Mesenteric fat pad (tissue), 1 donor: ENCODE data around the gene SND1. TPM values are rescaled to one million over a fixed set of nuclear protein-coding genes. Genes with fewer than 3 reads are reported as not detected.
"Not testable (repeated sequence)": the region's sequence is repeated elsewhere in the genome, so short reads cannot be mapped to it uniquely, and the experiment has no call there.

ENCODE experiments used
- DNase-seq: peaks from one replicate; pipeline ENCODE4 v3.0.0-alpha.2; 2020; ENCODE audit warnings: low spot score
- total RNA-seq: library from RNA; stranded (reverse); fragmentation: NEBNext Ultra II Directional; extraction: Animal tissue kit (Norgen Biotek cat#: 25700); gene quantifications from one replicate; pipeline ENCODE4 v1.2.1, GENCODE V29; 2021
- donor health status: DM: yes; HTN: yes; CAD: no.

SND1 gene
- total RNA-seq, 1 donor from 2014 or later = 193 TPM

DNA sequence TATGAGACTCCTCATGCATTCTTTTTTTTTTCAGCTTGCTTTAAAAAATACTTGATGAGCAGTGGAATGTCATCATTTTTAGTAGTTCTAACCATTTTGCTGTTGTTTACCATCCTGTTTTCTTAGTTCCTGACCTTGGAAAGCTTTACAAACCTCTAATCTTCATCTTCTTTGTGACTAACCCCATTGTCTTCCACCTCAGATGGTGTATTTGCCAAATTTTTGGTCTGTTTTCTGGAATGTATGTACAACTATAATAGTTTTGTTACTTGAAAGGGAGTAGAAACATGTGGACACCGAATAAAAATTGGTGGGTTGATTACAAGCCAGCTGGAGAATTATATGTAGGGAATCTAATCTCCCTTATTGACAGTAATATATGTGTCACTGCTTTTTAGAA is 172.7 kb downstream of the SND1 start:
- DNase-seq = no peak

DNA sequence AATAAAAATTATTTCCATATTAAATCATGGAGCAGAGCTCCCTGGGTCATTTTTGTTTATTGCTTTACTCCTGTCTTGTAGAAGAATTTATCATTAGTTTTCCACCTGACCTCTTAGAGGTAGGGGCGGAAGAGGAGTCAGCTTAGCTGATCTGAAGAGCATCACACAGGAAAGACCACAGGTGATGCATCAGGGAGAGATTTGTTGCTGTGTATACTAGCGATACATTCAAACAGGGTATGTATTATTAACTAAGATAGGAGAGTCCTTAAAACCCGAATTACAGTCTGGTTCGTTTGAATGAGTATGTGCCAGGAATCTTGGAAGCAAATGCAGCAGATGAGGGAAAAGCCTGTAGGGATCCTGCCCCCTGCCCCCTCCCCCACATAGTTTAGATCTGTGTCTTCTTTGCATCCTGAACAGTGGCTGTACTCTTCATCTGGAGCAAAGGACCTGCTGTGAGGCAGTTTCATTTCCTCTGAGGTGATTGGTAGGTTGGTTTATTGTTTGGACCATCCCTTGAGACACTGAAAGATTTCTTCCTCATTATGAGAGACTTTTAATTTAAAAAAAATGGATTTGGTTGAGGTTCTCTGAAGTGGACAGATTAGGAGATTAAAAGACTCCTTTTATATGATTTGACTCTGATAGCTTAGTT is 177.0 kb downstream of the SND1 start:
- DNase-seq = no peak

DNA sequence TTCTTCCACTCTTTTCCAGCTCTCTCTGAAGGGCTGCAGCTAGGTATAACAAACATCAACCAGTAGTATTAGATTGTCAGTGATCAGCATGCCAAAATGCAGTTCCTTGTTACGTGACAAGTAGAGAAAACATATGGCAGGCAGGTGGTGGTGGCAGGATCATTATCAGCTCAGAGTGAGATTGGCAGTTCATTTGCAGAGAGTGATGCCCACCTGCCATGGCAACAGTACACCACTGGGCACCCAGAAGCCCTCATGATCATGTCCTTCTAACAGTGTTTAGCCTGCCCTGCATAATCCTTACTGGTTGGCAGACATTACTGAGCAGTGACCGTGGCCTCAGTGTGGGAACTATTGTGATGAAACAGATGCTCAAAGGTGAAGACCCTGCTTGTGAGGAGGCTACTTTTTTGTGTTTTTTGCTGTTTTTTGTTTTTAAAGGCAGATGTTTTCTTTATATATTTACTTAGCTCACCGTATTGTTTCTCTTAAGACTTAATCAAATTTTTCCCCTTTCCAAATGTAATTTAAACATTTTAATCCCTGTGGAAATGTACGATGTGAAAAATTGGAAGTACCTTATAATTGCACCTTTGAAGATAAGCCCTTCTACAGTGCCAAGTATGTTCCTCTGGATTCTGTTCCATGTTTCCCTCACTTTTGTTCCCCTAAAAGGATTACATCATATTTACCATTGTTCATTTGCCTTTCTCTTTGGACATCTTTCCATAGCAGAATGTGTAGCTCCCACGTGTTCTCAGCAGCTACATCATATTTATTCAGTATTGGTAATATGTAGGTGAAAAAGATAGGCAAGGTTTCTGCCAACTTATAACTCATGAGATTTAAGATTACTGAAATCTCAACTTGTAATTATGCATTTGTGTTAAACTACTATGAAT is 179.6 kb downstream of the SND1 start:
- no peak for DNase-seq

- no peak for DNase-seq
Measured at GRCh38 chr7:127832592-127832991, 180.6 kb downstream of the SND1 start.

DNA sequence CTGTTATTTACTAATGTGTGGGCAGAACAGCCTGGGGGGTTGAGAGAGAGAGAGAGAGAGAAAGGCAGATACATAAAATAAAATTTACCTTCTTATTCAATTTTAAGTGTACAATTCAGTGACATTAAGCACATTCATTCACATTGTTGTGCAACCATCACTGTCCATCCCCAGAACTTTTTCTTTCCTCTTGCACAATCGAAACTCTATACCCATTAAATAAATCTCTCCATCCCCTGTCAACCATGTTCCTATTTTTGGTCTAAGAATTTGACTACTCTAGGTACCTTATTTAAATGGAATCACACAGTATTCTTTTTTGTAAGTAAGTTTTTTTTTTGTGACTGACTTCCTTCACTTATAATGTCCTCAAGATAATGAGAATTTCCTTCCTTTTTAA is 181.6 kb downstream of the SND1 start:
- no peak for DNase-seq

DNA sequence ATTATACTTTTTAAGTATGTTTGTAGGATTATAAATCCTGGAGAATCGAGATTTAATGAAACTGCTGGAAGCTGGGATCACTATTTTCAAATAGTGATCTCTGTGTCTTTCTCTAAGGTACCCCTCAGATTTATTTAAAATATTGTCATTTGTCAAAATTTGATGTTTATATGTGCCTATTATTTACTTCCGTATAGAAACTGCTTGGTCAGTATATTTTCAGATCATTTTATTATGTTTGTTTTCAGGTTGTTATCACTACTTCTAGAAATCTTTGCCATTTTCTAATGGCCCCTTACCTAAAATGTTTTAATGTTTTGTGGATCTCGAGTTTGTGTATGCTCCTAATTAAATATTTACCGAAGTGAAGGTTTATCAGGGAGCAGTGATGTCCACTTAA is 183.7 kb downstream of the SND1 start:
- no peak for DNase-seq

DNA sequence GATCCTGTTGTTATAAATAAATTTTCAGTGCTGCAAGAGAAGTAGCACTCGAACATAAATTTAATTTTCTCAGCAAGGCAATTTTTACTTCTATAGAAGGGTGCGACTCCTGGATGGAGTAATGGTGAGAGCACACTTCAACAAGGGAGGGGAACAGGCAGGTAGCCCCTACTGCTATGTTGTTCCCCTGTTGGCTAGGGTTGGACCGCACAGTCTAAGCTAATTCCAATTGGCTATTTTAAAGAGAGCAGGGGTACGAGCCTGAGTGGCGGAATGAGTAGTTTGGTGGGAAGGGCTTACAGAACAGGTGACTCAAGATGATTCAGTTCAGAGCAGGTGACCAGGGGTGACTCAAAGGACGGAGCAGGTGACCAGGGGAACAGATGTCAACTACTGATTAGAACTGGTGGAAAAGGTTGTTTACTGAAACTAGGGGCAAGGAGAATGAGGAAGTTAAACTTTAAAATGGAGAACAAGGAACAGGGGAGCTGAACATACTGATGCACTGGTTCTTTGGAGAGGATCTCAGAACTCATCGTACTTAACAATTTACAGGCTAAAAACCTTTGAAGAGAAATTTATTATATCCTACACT is 185.9 kb downstream of the SND1 start:
- not testable (repeated sequence) for DNase-seq

DNA sequence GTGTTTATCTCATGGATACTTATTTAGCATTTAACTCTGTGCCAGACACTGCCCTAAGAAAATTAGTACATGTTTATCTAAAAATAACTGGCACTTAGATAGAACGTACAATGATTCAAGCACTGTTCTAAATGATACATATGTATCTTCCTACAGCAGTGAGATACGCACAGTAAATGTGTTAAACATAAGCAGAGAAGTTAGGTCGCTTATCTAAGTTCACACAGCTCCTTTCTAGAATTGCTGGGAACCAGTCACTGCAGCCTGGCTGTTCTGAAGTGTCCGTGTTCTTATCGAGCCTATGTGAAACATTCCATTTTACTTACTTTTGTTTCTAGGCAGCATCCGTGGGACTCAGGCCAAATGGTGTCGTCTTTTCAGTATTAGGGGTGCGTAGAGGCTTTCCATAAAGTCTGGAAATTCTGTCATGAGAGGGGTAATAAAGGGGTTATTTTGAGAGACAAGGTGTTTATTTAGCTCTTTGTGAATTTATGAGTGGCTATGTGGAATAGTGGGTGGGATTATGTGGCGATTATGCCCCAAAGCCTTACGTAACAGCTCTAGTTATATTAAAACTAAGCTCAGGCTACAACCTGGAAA is 186.9 kb downstream of the SND1 start:
- no peak for DNase-seq

DNA sequence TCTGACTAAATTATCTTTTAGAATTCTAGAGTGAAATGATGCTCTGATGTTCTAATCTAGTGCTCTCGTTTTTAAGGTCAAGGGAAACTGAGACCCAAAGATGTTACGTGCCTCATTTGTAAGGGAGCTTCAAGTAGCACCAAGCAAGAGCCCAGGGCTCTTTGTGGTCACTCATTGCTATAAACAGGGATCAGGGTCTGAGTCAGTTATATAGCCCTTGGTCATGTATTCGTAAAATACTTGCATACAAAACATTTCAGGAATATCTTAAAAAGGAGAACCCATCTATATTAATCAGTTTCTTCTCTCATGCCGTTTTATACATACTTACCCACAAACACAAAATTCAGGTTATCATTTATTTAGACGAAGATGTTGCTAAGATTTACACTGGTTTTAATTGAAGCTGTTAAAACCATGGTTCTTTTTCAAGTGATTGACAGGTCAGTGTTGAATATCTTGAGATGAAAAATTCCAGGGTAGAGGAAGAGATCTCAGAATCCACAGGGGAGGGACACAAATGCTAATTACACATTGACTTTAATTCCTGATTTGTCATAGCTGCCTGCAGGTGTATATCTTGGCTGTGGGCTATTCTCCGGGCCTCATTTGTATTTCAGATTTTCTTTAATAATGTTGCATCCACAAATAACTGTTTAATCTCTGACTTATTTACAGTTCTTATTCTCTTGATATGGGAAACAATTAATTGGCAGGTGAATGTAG is 188.4 kb downstream of the SND1 start:
- no peak for DNase-seq

DNA sequence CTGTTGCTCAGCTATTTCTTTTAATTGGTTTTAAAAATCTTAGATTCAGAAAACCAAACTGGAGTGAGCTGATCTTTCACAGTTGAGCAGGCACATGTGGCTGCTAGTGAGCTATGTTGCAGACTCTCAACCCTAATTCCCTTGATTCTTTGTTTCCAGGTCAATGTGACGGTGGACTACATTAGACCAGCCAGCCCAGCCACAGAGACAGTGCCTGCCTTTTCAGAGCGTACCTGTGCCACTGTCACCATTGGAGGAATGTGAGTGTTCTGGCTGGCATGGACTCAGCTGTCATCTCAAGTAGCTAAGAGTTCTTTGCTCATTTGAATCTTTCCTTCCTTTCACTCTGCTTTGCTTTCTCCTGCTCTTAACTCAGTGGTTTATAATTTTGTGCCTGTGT is 192.2 kb downstream of the SND1 start:
- DNase-seq = no peak

GRCh38 chr7:127844707-127845331 is 192.8 kb downstream of the SND1 start:
- DNase-seq = no peak

GRCh38 chr7:127845522-127846214 is 193.7 kb downstream of the SND1 start:
- DNase-seq = no peak

- DNase-seq = no peak
Measured at GRCh38 chr7:127847641-127848040, 195.6 kb downstream of the SND1 start.

DNA sequence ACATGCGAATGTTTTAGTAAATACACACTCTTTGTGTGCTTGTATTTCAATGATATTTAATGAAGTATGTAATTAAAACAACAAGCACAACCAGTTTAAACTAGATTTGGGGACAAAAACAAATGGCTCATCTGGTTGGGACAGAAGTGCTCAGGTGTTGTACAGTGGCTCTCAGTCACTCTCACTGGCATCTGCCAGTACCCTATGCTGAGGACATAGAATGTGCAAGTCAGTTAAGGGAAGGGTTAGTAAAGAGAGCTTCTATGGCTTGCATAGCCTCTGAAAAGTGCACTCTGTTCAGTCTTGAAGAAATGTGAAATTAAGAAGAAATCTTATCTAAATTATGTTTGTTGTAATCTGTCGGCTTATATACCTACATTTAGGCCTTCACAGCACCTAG is 196.2 kb downstream of the SND1 start:
- DNase-seq = no peak

GRCh38 chr7:127850195-127850594 is 198.2 kb downstream of the SND1 start:
- DNase-seq = no peak

DNA sequence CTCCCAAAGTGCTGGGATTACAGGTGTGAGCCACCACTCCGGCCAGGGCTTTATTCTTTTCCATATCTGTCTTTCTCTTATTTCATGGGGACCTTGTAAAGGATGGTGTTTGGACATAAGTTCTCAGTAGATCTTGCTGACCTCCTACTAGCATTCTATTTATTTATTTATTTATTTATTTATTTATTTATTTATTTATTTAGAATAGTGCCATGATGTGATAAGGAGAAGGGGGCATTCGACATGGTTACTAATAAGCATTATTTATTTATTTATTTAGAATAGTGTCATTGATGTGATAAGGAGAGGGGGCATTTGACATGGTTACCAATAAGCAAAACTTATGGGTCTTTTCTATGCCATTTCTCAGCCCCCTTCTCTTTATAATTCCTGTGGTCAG is 202.4 kb downstream of the SND1 start:
- no peak for DNase-seq

- DNase-seq = no peak
Measured at GRCh38 chr7:127857464-127857841, 205.5 kb downstream of the SND1 start.

DNA sequence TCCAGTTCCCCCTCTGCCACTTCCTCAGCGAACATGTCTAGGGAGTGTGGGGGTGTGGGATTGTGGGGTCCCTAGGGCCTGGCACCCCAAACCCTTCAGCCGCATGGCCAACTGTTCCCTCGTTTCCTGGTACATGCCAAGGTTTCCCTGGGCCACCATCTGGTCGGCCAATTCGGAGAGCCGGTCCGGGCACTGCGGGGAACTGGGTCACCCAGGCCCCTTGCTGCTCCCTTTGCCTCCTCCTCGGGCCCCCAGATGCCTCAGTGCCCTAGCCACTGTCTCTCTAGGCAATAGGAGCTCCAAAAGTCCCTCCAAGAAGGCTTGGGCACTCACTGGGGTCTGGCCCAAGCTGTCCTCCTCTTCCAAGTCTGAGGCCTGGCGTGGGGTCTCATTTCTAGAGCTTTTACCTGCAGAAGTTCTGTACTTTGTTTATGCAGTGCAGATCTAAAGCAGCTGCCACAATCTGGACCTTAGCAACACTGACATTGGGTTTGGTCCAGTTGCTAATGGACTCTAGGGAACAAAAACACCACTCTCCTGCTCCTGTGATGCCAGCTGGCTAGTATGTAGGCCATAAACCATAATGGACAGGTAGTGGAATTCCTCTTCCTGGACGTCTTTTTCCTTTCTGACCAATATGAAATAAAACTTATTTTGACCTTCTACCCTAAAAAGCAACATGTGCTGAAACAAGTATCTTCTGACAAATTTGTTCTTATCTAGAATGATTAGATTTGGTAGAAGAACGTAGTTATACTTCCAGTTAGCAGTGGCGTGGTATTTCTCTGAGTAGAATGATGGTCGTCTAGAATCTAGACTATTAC is 206.3 kb downstream of the SND1 start:
- no peak for DNase-seq

DNA sequence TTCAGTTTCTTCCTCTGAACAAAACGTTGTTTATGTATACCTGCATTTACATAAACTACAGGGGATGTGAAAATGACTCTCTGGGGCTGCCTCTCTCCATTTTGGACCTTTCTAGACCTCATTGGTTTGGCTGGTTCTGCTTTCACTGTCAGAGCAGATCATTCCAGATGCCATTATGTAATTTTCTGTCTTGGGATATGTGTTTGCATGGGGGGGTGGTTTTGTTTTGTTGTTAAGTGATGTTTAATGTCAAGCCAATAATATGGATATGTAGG is 206.9 kb downstream of the SND1 start:
- no peak for DNase-seq

DNA sequence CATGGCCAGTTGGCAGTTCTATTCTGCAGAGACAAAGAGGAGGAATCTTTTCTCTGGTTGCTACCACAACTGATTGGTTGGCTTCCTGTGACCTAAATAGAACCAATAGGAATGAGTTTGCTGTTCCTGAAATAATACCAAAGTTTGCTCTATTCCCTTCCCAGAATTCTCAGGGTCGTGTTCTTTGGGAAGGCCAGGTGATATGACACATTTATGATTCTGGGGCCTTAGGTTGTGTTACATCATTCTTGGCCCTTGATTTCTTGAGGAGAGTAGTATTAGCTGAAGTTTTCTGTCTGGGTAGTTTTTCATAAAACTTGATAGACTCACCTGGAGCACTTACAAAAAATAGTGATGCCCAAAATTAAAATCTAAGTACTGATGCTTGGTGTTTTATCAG is 207.3 kb downstream of the SND1 start:
- DNase-seq = no peak
